Ishikawa (cell line): ENCODE measurements around the gene DNAH12.

Source experiments
- CEBPB ChIP-seq: IDR thresholded peaks from 2 replicates; pipeline ENCODE4 v1.6.1; 2012
- CREB1 ChIP-seq: IDR thresholded peaks from 2 replicates; pipeline ENCODE4 v1.6.1; 2012; ENCODE audit warnings: low read depth
- EGR1 ChIP-seq: IDR thresholded peaks from 2 replicates; pipeline ENCODE4 v1.6.1; 2012
- EP300 ChIP-seq: IDR thresholded peaks from 2 replicates; pipeline ENCODE4 v1.6.1; 2012; ENCODE audit warnings: borderline replicate concordance
- FOXM1 ChIP-seq: IDR thresholded peaks from 2 replicates; pipeline ENCODE4 v1.6.1; 2012; ENCODE audit warnings: low read depth, borderline replicate concordance
- RAD21 ChIP-seq: IDR thresholded peaks from 2 replicates; pipeline ENCODE4 v1.6.1; 2012; ENCODE audit warnings: low read depth
- TAF1 ChIP-seq: IDR thresholded peaks from 2 replicates; pipeline ENCODE4 v1.6.1; 2012; ENCODE audit warnings: low read depth, mild to moderate bottlenecking
- TCF12 ChIP-seq: IDR thresholded peaks from 2 replicates; pipeline ENCODE4 v1.6.1; 2012; ENCODE audit warnings: low read depth
- TEAD4 ChIP-seq: IDR thresholded peaks from 2 replicates; pipeline ENCODE4 v1.6.1; 2012
- YY1 ChIP-seq: IDR thresholded peaks from 2 replicates; pipeline ENCODE4 v1.6.1; 2012; ENCODE audit warnings: low read depth
- ZBTB7A ChIP-seq: IDR thresholded peaks from 2 replicates; pipeline ENCODE4 v1.6.1; 2012; ENCODE audit warnings: low read depth
- TF ChIP-seq, protein P1 (sequence below): IDR thresholded peaks from 2 replicates; pipeline ENCODE4 v1.6.1; 2012; ENCODE audit warnings: low read depth, mild to moderate bottlenecking
- TF ChIP-seq, protein P2 (sequence below): IDR thresholded peaks from 2 replicates; pipeline ENCODE4 v1.6.1; 2012

DNA sequence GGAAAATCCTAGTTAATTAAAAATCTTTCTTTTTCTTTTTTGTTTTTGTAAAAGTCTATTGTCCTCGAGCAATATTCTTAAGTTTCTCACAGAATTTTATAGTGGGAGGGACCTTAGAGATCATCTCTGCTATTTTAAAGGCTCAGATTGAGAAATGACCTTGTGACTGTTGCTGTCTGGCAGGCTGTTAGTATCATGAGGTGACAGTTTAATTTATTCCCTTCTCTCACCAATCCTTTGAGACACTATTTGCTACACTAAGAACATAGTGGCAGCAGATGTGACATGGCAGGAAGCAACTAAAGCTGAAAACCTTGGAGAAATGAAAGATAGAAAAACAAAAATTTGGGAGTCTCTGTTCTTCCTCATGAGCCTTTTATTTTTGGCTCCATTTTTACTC, 291.7 kb downstream of the DNAH12 start:
- TF ChIP-seq RAD21 (no peak), CEBPB (no peak), EP300 (no peak), TEAD4 (no peak), TCF12 (no peak), EGR1 (no peak), CREB1 (no peak), YY1 (no peak), TAF1 (no peak), FOXM1 (no peak), ZBTB7A (no peak)
- TF ChIP-seq, protein P1, sequence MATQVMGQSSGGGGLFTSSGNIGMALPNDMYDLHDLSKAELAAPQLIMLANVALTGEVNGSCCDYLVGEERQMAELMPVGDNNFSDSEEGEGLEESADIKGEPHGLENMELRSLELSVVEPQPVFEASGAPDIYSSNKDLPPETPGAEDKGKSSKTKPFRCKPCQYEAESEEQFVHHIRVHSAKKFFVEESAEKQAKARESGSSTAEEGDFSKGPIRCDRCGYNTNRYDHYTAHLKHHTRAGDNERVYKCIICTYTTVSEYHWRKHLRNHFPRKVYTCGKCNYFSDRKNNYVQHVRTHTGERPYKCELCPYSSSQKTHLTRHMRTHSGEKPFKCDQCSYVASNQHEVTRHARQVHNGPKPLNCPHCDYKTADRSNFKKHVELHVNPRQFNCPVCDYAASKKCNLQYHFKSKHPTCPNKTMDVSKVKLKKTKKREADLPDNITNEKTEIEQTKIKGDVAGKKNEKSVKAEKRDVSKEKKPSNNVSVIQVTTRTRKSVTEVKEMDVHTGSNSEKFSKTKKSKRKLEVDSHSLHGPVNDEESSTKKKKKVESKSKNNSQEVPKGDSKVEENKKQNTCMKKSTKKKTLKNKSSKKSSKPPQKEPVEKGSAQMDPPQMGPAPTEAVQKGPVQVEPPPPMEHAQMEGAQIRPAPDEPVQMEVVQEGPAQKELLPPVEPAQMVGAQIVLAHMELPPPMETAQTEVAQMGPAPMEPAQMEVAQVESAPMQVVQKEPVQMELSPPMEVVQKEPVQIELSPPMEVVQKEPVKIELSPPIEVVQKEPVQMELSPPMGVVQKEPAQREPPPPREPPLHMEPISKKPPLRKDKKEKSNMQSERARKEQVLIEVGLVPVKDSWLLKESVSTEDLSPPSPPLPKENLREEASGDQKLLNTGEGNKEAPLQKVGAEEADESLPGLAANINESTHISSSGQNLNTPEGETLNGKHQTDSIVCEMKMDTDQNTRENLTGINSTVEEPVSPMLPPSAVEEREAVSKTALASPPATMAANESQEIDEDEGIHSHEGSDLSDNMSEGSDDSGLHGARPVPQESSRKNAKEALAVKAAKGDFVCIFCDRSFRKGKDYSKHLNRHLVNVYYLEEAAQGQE: no peak
- TF ChIP-seq, protein P2, sequence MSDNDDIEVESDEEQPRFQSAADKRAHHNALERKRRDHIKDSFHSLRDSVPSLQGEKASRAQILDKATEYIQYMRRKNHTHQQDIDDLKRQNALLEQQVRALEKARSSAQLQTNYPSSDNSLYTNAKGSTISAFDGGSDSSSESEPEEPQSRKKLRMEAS: no peak
